Kidney (tissue), 14 donors: Measurements from ENCODE around the gene C11orf16. TPM values are rescaled to one million over a fixed set of nuclear protein-coding genes. Genes with fewer than 3 reads are reported as not detected.
A peak's percentile ranks its signal among the peaks of the same experiment; 100 is the strongest.

ENCODE experiments used
- DNase-seq, 5 donors: peaks; one replicate each; pipeline ENCODE4 v3.0.0-alpha.2; 2013 to 2020
- FAIRE-seq: peaks from 2 replicates; lab custom pipeline; 2012; peaks lifted over from hg19 to GRCh38; lab: Jason Lieb, UNC
- H3K27ac ChIP-seq, 2 donors: one replicate each; pipeline ENCODE4 v1.7.0; 2013; ENCODE audit warnings: low read depth in 2 of 2, low read length in 2 of 2, inconsistent platforms in 1 of 2
- H3K27me3 ChIP-seq: one replicate; pipeline ENCODE4 v1.7.1; 2013; ENCODE audit warnings: low read length, inconsistent platforms; ENCODE audit not compliant: control insufficient read depth, insufficient read depth
- H3K36me3 ChIP-seq, 3 donors: one replicate each; pipeline versions ENCODE4 v1.7.0 to v1.7.1; 2013; ENCODE audit warnings: low read length in 3 of 3, control low read depth in 1 of 3, inconsistent platforms in 1 of 3; ENCODE audit not compliant: insufficient read depth in 3 of 3, control insufficient read depth in 2 of 3
- H3K4me1 ChIP-seq, 3 donors: one replicate each; pipeline versions ENCODE4 v1.7.0 to v1.7.1; 2013; ENCODE audit warnings: low read length in 3 of 3, inconsistent platforms in 1 of 3, low read depth in 1 of 3; ENCODE audit not compliant: control insufficient read depth in 2 of 3, insufficient read depth in 2 of 3
- H3K4me3 ChIP-seq, 3 donors: one replicate each; pipeline versions ENCODE4 v1.7.0 to v1.8.1; 2013; ENCODE audit warnings: low read length in 3 of 3, control low read depth in 1 of 3, inconsistent platforms in 1 of 3
- H3K9ac ChIP-seq, 3 donors: one replicate each; pipeline versions ENCODE4 v1.7.0 to v1.7.1; 2013; ENCODE audit warnings: low read length in 3 of 3, control low read depth in 1 of 3, inconsistent platforms in 1 of 3
- H3K9me3 ChIP-seq, 3 donors: one replicate each; pipeline versions ENCODE4 v1.7.0 to v1.7.1; 2013; ENCODE audit warnings: low read length in 3 of 3, control low read depth in 1 of 3, inconsistent platforms in 1 of 3; ENCODE audit not compliant: control insufficient read depth in 2 of 3, insufficient read depth in 1 of 3
- intact Hi-C: fragments of 100-400 bp; cut with DNase I; formaldehyde crosslinking; loops from one replicate; pipeline ENCODE4 v1.11.1; 2022
- polyA plus RNA-seq: library from polyadenylated mRNA; stranded (reverse); fragments of 350-450 nt; fragmentation: Illumina TruSeq; extraction: RNeasy Lipid Tissue Mini Kit (QIAGEN cat#74804); gene quantifications from one replicate; pipeline ENCODE4 v1.2.3, GENCODE V29; 2014; ENCODE audit warnings: low read depth, low replicate concordance; ENCODE audit not compliant: insufficient read depth
- total RNA-seq: library from RNA; stranded (reverse); fragmentation: NEBNext Ultra II Directional; extraction: Animal tissue kit (Norgen Biotek cat#: 25700); gene quantifications from one replicate; pipeline ENCODE4 v1.2.1, GENCODE V29; 2021
- TF ChIP-seq, protein P1 (sequence below): IDR thresholded peaks from 3 replicates; pipeline ENCODE4 v1.5.1; 2012; ENCODE audit warnings: mild to moderate bottlenecking, moderate library complexity, borderline replicate concordance; ENCODE audit not compliant: insufficient read depth; ENCODE audit errors: extremely low read depth
- donor health status: control.
- donor health status: control.
- donor health status: control.
- donor health status: control.
- donor health status: control.
- donor health status: DM: yes; HTN: yes; CAD: no.
- donor health status: Normal renal cell carcinoma (clear cell type).

The C11orf16 gene
- total and polyA plus RNA-seq, 2 donors from 2014 or later, result 0.28 to 0.91 TPM

DNA sequence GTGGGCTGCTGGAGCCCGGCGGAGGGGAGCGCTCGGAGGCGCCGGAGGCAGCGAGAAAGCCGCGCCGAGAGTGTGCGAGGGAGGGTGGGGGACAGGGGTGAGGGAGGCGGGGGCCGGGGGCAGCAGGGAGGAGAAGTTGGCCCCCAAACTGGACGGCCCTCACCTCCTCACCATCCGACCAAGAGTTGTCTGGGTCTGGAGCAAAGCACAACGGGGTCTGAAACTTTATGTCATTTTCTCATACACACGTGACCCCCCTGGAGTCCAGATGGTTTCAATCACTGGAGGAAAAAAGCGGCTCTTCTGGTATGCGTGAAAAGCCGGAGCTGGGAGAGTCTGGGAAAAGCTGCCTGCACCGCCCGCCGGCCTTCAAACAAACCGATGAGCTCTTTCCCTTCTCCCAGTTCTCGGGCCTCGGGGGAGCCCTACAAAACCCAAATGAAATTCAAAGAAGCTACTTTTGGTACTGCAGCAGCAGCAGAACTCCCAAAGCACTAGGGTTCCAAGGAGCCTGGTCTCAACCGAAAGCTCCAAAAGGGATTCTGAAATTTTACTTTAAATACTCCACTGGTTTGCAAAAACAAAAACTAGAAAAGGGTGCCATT, 61.5 kb downstream of the C11orf16 start:
- Histone ChIP-seq H3K9ac (no peak overlapping the region), H3K9me3 (no peaks in the 10 kb centered on the region), H3K4me1 (no peaks in the 10 kb centered on the region), H3K4me3 (peak overlapping the region; percentile 49 to 63 (median 53)), H3K27me3 (no peaks in the 10 kb centered on the region), H3K27ac (peak overlapping the region in 1 of 2 donors; percentile 69), H3K36me3 (no peaks in the 10 kb centered on the region)
- TF ChIP-seq, protein P1, sequence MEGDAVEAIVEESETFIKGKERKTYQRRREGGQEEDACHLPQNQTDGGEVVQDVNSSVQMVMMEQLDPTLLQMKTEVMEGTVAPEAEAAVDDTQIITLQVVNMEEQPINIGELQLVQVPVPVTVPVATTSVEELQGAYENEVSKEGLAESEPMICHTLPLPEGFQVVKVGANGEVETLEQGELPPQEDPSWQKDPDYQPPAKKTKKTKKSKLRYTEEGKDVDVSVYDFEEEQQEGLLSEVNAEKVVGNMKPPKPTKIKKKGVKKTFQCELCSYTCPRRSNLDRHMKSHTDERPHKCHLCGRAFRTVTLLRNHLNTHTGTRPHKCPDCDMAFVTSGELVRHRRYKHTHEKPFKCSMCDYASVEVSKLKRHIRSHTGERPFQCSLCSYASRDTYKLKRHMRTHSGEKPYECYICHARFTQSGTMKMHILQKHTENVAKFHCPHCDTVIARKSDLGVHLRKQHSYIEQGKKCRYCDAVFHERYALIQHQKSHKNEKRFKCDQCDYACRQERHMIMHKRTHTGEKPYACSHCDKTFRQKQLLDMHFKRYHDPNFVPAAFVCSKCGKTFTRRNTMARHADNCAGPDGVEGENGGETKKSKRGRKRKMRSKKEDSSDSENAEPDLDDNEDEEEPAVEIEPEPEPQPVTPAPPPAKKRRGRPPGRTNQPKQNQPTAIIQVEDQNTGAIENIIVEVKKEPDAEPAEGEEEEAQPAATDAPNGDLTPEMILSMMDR, result no peak
- FAIRE-seq (no peak), DNase-seq (peak; percentile 89 to 99 (median 92))
- intact Hi-C loops, result no loop called here

DNA sequence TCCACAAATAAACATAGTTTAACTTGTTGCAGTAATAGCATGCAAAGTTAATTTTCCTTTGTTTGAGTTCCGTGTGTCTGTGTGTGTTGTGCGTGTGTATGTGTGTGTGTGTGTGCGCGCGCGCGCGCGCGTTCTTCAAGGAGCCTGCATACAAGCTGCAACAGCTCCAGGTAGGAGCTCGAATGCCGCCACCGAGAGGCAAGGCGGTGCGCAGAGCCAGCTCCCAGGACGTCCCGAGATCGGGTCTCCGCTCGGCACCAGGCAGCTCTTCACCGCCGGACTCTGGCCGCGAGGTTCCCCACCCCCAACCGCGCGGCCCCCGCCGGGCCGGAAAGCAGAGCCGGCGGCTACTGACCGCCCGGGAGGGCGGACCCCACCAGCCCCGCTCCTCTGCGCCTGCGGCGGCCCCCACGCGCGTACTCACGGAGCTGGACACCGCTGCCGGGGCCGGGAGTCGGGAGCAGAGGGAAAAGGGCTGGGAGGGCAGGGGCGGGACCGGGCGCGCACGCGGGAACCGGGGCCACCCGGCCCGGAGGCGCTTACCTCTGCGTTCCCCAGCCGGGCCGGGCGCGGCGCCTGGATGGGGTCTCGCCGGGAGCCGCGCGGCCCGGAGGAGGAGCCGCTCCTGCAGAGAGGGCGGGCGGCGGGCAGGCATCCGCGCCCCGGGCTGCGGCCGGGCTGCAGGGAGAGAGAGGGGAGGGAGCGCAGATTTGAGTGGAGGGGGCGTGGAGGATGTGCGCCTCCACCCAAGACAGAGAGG, 62.2 kb downstream of the C11orf16 start:
- Histone ChIP-seq H3K4me3 (peak overlapping the region; percentile 57 to 88 (median 63)), H3K36me3 (no peaks in the 10 kb centered on the region), H3K4me1 (no peaks in the 10 kb centered on the region), H3K27me3 (no peaks in the 10 kb centered on the region), H3K9me3 (no peaks in the 10 kb centered on the region), H3K9ac (peak overlapping the region in 1 of 3 donors; percentile 79), H3K27ac (peak overlapping the region; percentile 51 to 69)
- FAIRE-seq (no peak), DNase-seq (peak; percentile 86 to 92 (median 89))
- intact Hi-C loops, result no loop called here
- TF ChIP-seq, protein P1, result no peak

Other genes with a start within 250 kb of the C11orf16 start
- 23.7 TPM for gene AKIP1, start 21.8 kb downstream of the C11orf16 start, total RNA-seq
- 27.3 TPM for gene AKIP1, start 21.8 kb downstream of the C11orf16 start, polyA plus RNA-seq
- gene ASCL3, start 10.1 kb upstream of the C11orf16 start, total RNA-seq, result not detected
- not detected for gene ASCL3, start 10.1 kb upstream of the C11orf16 start, polyA plus RNA-seq
- 64.4 TPM for gene TMEM9B, start 31.5 kb upstream of the C11orf16 start, total RNA-seq
- gene TMEM9B, start 31.5 kb upstream of the C11orf16 start, polyA plus RNA-seq, result 73.0 TPM
- gene NRIP3, start 71.1 kb upstream of the C11orf16 start, total RNA-seq, result 1.6 TPM
- gene NRIP3, start 71.1 kb upstream of the C11orf16 start, polyA plus RNA-seq, result 1.1 TPM
- gene SCUBE2, start 158.7 kb upstream of the C11orf16 start, total RNA-seq, result 3.5 TPM
- gene SCUBE2, start 158.7 kb upstream of the C11orf16 start, polyA plus RNA-seq, result 0.65 TPM